NCI-H748 treated with DMSO at 0.1 percent for 48 hours (cell line): Measurements from ENCODE around the gene TRUB2.
"Not testable (repeated sequence)": the region's sequence is repeated elsewhere in the genome, so short reads cannot be mapped to it uniquely, and the experiment has no call there.

Source experiments
- DNase-seq: peaks from one replicate; lab custom pipeline; 2025; lab: John Stamatoyannopoulos, UW

The TRUB2 gene

DNA sequence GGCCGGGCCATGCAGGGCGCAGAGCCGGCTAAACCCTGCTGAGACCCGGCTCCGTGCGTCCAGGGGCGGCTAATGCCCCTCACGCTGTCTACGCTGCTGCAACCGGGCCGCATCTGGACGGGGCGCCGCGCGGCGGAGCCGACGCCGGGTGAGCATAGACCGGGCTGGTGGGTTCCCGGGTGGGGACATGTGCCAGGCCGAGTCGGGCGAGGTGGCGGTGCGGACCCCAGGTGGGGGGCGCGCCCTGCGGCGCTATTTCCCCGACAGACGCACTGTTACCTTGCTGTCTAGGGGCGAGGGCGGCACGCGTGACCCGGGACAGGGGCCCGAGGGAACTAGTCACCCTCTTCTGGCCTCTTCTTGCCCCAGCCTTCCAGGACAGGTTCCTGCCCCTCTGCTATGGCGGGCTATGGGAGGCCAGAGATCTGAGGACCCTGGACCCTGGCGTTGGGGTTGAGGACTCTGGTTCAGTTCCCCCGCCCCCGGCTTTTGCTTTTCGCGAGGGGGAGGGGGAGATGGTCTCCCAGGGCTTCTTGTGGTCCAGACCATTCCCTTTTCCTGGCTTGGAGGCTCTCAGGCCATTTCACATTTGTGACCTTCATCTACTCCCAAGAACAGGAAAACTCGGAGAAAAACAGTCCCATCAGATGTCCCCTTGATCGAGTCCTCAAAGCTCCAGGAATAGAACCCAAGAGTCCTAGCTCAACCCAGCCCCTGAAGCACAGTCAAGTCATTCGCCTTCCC lies 18.6 kb upstream of the TRUB2 start:
- DNase-seq: peak; percentile 52

DNA sequence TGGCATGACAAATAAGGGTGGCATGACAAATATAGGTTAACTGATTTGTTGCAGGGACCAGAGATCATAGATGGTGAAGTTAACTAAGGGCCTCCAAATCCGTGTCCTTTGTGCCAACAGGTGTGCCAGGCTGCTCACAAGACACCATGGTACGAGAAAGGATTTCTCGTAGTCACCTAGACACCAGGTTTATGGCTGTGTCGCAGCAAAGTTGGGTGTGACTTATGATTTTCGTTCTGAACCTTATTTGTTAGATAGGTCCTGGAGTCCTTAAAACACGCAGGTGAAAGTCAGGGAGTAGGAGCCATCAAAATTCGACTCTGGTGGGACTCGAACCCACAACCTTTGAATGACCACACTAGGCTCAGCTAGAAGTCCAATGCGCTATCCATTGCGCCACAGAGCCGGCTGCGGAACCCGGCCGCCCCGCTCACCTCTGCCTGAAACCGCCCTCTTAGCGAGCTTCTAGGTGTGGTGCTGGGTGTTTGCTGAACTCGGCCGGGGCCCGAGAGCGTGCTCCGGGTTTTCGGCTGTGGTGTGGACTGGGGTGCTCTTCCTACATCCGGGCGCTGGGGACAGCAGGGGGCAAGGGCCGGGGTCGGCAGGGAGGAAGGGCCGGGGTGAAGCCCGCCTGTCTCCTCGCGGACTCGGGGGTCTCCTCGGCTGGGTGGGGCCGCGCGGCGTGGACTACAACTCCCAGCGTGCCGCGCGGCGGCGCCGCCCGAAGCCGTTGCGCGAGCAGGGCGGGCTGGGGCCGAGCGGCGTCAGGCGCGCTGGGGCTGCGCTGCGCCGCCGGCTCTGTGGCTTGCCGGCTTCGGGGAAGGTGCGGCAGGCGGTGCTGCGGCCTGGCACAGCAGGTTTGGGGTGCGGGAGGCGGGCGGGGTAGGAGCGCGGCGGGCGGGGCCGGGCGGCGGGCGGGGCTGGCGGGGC lies 17.8 kb upstream of the TRUB2 start, which contains the start of gene SLC27A4:
Gene SLC27A4, plus strand, starts transcription at position 767 of the 930 bp plus-strand sequence. CDS start 2,606 bp downstream, outside the sequence.
- DNase-seq: peak; percentile 91

DNA sequence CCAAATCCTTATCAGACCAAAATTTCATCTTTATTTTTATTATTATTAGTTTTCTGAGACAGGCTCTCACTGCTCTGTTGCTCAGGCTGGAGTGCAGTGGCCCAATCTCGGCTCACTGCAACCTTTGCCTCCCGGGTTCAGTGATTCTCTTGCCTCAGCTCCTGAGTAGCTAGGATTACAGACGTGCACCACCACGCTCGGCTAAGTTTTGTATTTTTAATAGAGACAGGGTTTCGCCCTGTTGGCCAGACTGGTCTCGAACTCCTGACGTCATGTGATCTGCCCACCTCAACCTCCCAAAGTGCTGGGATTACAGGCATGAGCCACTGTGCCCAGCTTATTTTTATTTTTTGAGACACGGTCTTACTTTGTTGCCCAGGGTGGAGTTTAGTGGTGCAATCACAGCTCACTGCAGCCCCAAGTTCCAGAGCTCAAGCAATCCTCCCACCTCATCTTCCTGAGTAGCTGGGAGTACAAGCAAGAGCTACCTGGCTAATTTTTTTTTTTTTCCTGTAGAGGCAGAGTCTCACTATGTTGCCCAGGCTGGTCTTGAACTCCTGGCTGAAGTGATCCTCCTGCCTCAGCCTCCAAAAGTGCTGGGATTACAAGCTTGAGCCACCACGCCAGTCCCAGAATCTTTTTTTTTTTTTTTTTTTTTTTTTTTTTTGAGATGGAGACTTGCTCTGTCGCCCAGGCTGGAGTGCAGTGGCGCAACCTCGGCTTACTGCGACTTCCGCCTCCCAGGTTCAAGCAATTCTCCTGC lies 16.8 kb upstream of the TRUB2 start:
- DNase-seq: not testable (repeated sequence)

DNA sequence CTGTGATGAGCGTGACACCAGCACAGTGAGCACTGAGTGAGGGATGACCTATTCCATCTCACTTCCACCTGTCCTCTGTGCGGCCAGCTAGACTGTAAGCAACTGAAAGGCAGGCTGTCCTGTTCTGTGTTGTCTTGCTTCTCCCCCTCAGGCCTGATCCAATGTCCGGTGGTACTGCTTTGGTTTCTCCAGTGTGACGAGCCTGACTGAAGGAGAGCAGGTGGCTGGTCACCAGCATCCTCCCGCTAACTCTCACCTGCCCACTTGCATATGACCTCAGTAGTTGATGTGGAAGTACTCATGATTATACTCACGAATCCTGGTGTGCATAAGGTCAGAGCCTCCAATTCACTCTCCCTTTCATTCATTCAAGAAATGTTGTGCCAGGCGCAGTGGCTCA lies 15.7 kb upstream of the TRUB2 start:
- no peak for DNase-seq

DNA sequence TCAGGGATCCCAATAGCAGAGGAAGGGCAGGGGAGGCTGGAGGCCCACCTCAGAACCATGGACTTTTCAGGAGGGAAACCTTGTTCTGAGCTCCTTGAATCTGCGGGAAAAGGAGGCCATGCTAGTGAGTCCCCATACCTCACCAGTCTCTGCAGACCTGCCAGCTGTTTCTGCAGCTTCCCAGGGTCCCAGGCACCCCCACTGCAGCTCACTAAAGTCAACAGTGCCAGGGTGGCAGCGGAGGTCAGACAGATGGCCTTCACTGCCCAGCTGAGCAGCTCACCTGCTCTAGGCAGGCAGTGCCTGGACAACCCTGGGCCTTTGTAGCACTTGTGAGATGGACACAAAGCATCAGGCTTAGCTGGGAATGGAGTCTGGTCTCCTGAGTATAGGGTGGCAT lies 13.7 kb upstream of the TRUB2 start:
- DNase-seq: no peak

DNA sequence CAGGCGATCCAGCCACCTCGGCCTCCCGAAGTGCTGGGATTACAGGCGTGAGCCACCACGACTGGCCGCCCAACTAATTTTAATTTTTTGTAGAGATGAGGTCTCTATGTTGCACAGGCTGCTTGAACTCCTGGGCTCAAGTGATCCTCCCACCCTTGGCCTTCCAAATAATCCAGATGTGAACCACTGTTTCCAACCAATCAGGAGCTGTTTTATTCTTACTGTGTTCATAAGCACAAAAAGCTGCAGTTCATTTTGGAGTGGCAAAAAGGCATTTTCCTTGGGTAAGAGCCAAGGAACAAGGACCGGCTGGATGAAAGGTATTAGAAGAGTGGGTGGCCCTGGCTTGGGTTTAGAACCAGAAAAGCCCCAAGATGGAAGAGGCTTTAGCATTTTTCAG lies 12.9 kb upstream of the TRUB2 start:
- DNase-seq: no peak

DNA sequence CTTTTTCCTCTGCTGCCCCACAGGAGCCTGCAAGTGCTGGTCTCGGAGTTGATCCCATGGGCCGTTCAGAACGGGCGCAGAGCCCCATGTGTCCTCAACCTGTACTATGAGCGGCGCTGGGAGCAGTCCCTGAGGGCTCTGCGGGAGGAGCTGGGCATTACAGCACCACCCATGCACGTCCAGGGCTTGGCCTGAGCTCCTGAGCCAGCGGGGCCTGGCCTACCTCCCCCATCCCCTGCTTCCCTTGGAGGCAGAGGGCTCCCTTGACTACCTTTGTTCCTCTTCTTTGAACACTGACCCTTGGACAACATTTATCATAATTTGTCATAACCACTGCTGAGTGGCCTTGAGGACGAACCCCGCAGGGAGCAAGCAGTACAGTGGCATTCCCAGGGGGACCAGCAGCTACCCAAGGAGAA lies 11.2 kb upstream of the TRUB2 start:
- no peak for DNase-seq

DNA sequence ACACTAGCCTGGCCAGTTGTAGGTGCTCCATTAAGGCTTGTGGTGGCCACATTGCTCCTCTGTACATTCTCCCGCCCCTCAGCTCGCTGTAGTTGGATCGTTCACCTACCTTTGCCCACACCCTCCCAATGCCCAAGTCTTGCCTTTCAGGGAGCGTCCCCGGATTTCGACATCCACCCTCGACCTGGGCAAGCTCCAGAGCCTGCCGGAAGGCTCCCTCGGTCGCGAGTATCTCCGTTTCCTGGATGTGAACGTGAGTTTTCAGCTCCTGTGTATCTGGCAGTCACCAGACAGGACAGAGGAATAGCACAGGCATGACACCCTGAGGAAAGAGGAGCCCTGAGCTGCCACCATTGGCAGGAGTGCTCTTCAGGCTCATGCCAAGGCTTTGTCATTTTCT lies 3.4 kb upstream of the TRUB2 start:
- no peak for DNase-seq

DNA sequence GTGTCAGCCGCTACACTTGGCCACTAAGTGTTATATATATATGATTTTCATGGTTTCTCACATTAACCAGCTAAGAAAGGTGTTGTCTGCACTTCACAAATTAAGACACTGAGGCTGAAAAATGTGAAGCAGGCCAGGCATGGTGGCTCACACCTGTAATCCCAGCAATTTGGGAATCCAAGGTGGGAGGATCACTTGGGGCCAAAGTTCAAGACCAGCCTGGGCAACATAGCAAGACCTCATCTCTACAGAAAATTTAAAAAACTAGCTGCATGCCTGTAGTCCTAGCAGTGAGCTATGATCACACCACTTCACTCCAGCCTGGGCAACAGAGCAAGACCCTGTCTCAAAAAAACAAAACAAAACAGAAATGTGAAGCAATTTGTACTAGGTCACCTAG lies 2.2 kb upstream of the TRUB2 start:
- DNase-seq: no peak

DNA sequence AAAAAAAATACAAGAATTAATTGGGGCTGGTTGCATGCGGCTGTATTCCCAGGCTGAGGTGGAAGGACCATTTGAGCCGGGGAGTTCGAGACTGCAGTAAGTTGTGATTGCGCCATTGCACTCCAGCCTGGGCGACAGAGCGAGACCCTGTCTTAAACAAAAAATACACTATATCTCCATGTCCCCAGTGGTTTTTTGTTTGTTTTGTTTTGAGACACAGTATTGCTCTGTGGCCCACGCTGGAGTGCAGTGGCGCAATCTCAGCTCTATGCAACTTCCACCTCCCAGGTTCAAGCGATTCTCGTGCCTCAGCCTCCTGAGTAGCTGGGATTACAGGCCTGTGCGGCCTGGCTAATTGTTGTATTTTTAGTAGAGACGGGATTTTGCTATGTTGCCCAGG lies 1.5 kb upstream of the TRUB2 start:
- no peak for DNase-seq

DNA sequence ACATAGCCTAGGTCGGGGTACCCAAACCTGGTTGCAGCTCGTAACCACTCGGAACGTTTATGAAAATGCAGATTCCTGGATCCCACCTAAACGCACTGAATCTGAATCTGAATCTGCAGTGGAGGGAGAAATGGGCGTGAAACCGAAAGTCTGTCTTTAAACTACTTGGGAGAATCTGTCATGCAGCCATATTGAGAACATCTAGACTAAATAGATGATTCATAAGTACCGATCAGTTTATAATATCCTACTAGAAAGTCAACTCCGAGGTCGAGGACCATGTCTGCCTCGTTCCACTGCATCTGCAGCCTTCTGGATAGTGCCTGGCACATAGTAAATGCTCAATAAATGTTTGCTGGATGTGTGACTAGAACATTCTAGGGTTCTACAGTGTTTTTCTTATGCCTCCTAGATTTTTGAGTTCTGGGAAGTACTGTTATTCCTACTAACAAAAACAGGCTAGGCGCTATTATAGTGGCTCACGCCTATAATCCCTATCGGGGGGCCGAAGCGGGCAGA lies 1.0 kb upstream of the TRUB2 start:
- peak; percentile 41 for DNase-seq

DNA sequence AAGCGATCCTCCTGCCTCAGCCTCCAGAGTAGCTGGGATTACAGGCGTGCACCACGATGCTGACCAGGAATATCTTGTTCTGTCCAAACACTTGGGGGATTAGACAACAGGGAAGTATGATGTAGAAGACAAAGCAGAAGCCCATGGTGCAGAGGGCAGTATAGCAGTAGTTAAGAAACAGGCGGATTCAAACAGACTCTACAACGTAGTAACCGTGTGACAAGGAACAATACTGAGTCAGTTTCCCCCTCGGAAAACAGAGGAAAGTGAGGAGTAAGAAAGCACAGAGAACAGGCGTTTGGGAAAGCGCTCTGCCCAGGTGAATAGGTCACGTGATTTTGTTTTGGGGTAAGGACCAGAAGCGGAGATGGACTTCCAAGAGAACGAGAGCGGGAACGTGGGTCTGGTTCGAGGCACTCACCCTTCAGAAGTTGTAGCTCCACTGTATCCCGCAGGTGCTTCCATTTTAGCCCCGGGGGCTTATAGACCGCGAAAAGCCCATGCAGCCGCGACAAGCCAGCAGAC lies 306 bp downstream of the TRUB2 start:
- DNase-seq: no peak

DNA sequence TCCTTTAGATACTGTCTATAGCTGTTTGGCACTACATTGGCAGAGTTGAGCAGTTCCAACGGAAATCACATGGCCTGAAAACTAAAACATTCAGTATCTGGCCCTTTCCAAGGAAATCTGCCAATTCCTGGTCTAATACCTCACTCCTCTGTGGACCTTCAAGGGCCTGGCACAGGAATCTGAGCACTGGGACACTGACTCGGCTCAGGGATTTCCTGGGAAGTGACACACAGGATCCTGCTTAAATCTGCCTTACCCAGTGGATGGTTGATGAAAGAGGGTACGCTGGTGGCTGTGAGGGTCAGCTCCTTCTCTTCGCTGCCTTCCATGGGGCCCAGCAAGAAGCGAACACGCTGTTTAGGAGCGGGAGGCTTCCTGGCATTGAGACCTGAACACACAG lies 904 bp downstream of the TRUB2 start:
- no peak for DNase-seq

DNA sequence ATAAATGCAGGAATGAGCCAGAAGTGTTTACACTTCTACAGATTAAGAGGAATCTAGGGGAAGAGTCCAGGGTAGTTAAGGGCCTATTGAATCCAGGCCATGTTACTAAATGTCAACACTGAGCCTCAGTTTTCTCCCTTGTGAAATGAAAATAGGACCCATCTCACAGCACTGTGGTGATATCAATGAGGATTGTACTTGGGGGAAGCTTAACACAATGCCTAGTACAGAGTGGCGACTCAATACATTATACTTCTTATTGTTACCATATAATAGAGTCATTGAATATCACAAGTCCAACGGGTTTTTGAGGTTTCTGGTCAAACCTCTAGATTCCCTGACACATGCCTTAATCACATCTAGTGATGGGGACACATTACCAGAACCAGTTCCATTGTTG lies 4.6 kb downstream of the TRUB2 start:
- no peak for DNase-seq

DNA sequence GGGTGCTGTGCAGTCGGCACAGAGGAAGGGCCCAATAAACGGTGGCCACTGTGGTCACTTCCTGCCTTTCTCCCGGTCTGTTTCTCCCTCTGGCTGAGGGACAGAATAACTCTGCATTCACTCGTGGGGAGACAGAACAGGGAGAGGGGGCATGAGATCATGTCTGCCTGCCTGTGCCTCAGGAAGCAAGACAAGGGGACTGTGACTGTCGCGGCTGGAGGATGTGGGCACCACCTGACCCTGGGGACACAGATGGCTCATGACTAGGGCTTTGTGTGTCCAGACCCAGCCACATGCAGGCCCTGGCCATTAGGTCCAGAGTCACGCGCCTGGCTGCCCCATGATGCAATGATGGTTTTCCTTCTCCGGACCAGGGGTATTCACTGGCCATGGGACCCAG lies 5.8 kb downstream of the TRUB2 start:
- no peak for DNase-seq

DNA sequence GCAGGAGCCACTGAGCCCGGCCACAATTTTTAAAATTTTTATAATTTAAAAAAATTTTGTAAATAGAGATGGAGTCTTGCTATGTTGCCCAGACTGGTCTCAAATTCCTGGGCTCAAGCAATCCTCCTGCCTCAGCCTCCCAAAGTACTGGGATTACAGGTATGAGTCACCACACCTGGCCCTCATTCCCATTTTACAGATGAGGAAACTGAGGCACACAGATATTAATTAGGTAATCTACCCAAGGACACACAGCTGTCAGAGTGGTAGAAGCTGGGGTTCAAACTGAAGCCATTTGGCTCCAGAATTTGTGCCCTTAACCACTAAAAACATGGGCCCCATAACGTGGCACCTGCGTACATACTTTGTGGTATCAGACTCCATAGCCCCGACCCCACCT lies 7.5 kb downstream of the TRUB2 start:
- no peak for DNase-seq

DNA sequence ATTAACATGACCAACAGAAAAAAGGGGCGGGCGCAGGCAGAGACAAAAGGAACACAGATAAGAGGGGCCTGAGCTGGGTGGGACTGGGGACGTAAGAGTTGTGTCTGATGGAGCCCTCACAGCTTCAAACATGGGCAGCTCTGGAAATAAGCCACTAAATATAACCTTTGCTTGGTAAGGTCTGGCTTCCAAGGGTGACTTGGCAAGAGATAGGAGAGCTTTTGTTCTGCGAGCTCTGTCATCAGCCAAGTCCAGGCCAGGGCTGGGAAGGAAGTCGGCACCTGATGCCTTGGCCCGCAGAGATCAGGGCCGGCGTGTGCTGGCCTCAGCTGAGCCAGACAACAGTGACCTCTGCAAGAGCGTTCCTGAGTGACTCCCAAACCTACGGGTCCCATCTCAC lies 11.8 kb downstream of the TRUB2 start:
- no peak for DNase-seq

DNA sequence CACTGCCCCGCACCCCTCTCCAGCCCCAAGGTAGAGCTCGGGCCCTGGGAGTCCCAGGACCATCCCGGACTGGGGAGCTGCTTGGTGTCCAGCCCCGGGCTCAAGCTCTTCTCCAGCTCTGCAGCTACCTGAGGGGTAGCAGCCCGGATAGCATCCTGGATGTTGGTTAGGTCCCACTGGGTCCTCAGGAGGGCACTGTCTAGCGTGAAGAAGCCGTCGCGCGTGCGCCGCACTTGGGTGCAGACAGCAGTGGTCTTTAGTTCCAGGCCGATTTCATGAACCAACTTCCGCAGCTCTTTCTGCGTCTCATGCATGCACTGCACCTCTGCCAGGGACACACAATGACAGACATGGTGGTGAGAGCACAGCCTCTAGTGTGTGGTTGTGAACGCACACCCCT lies 12.7 kb downstream of the TRUB2 start:
- DNase-seq: no peak

DNA sequence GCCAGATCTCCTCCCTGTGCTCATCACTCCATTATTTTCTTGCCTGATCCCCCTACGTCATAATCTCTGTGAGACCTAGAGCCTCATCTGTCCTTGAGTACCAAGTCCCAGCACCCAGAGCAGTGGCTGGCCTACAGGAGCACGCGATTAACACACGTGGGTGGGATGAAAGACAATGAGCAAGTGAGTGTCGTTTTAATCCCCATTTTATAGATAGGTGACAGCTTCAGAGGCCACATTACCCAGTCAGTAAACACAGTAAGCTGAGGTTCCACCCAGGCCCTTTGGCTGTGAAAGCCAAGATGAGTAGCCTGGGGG lies 17.3 kb downstream of the TRUB2 start:
- DNase-seq: no peak

DNA sequence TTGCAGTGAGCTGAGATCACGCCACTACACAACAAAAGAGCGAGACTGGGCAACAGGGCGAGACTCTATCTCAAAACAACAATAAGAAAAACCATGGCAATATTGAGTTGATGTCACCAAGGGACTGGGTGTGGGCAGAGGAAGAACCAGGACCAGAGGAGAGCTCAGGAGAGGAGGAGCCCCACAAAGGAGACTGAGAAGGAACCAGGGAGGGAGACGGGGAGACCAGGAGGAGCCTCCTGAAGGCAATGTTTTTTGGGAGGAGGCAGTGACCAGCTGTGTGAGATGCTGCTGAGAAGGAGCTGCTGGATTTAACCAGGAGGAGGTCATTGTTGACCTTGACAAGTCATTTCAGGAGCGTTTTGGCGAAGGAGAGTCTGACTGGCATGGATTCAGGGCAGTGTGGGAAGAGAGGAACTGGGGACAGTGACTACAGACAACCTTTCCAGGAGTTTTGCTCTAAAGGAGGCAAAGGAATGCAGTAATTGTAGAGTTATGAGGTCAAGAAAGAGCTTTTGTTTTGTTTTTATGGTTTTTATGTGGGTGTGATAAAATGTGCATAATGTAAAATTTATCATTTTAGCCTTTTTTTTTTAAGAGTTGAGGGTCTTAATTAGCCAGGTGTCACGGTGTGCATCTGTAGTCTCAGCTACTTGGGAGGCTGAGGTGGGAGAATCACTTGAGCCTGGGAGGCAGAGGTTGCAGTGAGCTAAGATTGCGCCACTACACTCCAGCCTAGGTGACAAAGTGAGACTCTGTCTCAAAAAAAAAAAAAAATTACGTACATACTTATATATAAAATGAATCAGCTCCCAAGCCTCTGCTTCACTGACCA lies 17.9 kb downstream of the TRUB2 start:
- no peak for DNase-seq
